Peyer's patch (tissue), 4 donors: ENCODE measurements around the gene CDH6.
A peak's percentile ranks its signal among the peaks of the same experiment; 100 is the strongest.

ENCODE experiments used
- POLR2A ChIP-seq, 2 donors: fragments of 450-650 bp; IDR thresholded peaks; one replicate each; pipeline ENCODE4 v1.5.1; 2017; ENCODE audit warnings: antibody characterized with exemption in 2 of 2, mild to moderate bottlenecking in 2 of 2, moderate library complexity in 2 of 2
- TF ChIP-seq, protein P1 (sequence below), 6 experiments: fragments of 450-650 bp in 4 of 6; fragments of 200-600 bp in 2 of 6; sonication (generic) in 1 of 6; IDR thresholded peaks; one replicate each; pipeline ENCODE4 v1.5.1; 2017 to 2019; ENCODE audit warnings: antibody characterized with exemption in 6 of 6, mild to moderate bottlenecking in 3 of 6, moderate library complexity in 1 of 6

DNA sequence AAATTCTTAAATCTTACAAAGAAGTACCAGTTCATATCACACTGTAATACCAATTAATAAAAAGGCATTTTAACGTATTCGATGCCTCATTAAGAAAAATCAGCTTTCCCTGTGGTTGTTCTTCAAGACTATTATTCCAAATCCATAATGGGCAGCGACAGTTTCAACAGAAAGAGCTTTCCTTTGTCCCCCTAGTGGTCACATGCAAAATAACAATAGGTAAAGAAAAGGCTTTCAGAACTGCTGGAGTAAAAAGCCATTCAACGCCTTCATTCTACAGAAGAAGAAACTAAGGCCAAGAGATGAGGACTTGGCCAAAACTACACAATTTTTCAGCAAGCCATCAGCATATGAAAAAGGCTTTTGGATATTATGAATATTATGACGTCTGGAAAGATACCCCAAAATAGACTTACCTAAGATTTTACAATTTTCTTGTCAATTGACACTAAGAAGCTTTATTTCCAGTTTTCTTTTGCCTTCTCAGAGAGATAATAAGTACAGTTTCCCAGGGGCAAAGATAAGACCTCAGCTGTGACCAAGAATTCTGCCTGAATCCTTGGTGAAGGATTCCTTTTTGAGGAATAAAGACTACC lies 6.7 kb upstream of the CDH6 start:
- TF ChIP-seq, protein P1, sequence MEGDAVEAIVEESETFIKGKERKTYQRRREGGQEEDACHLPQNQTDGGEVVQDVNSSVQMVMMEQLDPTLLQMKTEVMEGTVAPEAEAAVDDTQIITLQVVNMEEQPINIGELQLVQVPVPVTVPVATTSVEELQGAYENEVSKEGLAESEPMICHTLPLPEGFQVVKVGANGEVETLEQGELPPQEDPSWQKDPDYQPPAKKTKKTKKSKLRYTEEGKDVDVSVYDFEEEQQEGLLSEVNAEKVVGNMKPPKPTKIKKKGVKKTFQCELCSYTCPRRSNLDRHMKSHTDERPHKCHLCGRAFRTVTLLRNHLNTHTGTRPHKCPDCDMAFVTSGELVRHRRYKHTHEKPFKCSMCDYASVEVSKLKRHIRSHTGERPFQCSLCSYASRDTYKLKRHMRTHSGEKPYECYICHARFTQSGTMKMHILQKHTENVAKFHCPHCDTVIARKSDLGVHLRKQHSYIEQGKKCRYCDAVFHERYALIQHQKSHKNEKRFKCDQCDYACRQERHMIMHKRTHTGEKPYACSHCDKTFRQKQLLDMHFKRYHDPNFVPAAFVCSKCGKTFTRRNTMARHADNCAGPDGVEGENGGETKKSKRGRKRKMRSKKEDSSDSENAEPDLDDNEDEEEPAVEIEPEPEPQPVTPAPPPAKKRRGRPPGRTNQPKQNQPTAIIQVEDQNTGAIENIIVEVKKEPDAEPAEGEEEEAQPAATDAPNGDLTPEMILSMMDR (IDR thresholded peaks at IDR 0.05), result peak; percentile 21 to 72 (median 66)
- no peak for TF ChIP-seq POLR2A (IDR thresholded peaks at IDR 0.05)
